IMR-90 (cell line): ENCODE measurements around the gene HYCC1. TPM values are rescaled to one million over a fixed set of nuclear protein-coding genes. Genes with fewer than 3 reads are reported as not detected.

Source experiments
- ATAC-seq: fragments of 200-7000 bp; cut with Tn5 transposase; 2 replicates; pipeline ENCODE4 v1.9.1; 2020; ENCODE audit warnings: low read depth, mild to moderate bottlenecking, moderate library complexity
- BruUV-seq: library from RNA; stranded (reverse); fragments of 400-500 nt; replicated peaks from 2 replicates; lab custom pipeline; 2021; lab: Mats Ljungman, UMichigan
- CTCF ChIA-PET: fragments of 300-600 bp; formaldehyde crosslinking; extraction: SDS; loops from one replicate; lab custom pipeline; 2021; ENCODE audit warnings: antibody characterized with exemption; lab: Yijun Ruan, JAX
- POLR2A ChIA-PET: fragments of 300-600 bp; sonication (Branson Sonifier 250); formaldehyde crosslinking; loops from one replicate; lab custom pipeline; 2022; ENCODE audit warnings: antibody characterized with exemption; ENCODE audit not compliant: unreplicated experiment; lab: Charles Lee
- DNase-seq: peaks from one replicate; pipeline ENCODE4 v3.0.0; 2013
- H2AFZ ChIP-seq: replicated peaks from 2 replicates; pipeline ENCODE3; 2013; ENCODE audit warnings: low read length, mild to moderate bottlenecking; ENCODE audit not compliant: poor library complexity
- H2AK5ac ChIP-seq: 2 replicates; pipeline ENCODE4 v1.6.1; 2013; ENCODE audit warnings: low read depth, low read length, inconsistent platforms
- H2AK9ac ChIP-seq: replicated peaks from 2 replicates; pipeline ENCODE3; 2013; ENCODE audit warnings: mild to moderate bottlenecking, low read depth, low read length, moderate library complexity; ENCODE audit not compliant: poor library complexity
- H2BK120ac ChIP-seq: 2 replicates; pipeline ENCODE4 v1.6.1; 2013; ENCODE audit warnings: low read depth, low read length, inconsistent platforms
- H2BK15ac ChIP-seq: 3 replicates; pipeline ENCODE4 v1.6.1; 2013; ENCODE audit warnings: low read depth, low read length, inconsistent platforms
- H2BK20ac ChIP-seq: 2 replicates; pipeline ENCODE4 v1.6.1; 2013; ENCODE audit warnings: low read depth, mild to moderate bottlenecking, inconsistent platforms, low read length, moderate library complexity
- H2BK5ac ChIP-seq: 2 replicates; pipeline ENCODE4 v1.6.1; 2013; ENCODE audit warnings: mild to moderate bottlenecking, low read depth, low read length, inconsistent platforms; ENCODE audit not compliant: poor library complexity, severe bottlenecking
- H3K14ac ChIP-seq: replicated peaks from 2 replicates; pipeline ENCODE4 v1.6.1; 2013; ENCODE audit warnings: low read depth, low read length, inconsistent platforms
- H3K18ac ChIP-seq: 2 replicates; pipeline ENCODE4 v1.6.1; 2013; ENCODE audit warnings: low read depth, low read length, control low read depth
- H3K23ac ChIP-seq: 2 replicates; pipeline ENCODE4 v1.6.1; 2013; ENCODE audit warnings: low read depth, low read length, inconsistent platforms
- H3K27ac ChIP-seq: 2 replicates; pipeline ENCODE4 v1.5.1; 2013; ENCODE audit warnings: mild to moderate bottlenecking, control low read depth, low read length; ENCODE audit not compliant: insufficient read depth
- H3K27me3 ChIP-seq: 2 replicates; pipeline ENCODE4 v1.6.1; 2013; ENCODE audit warnings: low read length; ENCODE audit not compliant: control insufficient read depth, insufficient read depth
- H3K36me3 ChIP-seq: 2 replicates; pipeline ENCODE4 v1.6.1; 2013; ENCODE audit warnings: low read length, mixed read lengths; ENCODE audit not compliant: control insufficient read depth, insufficient read depth
- H3K4ac ChIP-seq: 2 replicates; pipeline ENCODE4 v1.6.1; 2013; ENCODE audit warnings: low read depth, low read length, inconsistent platforms
- H3K4me1 ChIP-seq: 2 replicates; pipeline ENCODE4 v1.6.1; 2013; ENCODE audit warnings: low read length, mixed read lengths; ENCODE audit not compliant: control insufficient read depth, insufficient read depth
- H3K4me2 ChIP-seq: 2 replicates; pipeline ENCODE4 v1.6.1; 2013; ENCODE audit warnings: low read depth, mild to moderate bottlenecking, control low read depth, low read length, moderate library complexity
- H3K4me3 ChIP-seq: 2 replicates; pipeline ENCODE4 v1.5.1; 2013; ENCODE audit warnings: low read depth, mild to moderate bottlenecking, control low read depth, low read length, moderate library complexity; ENCODE audit not compliant: insufficient read depth
- H3K56ac ChIP-seq: 2 replicates; pipeline ENCODE4 v1.6.1; 2013; ENCODE audit warnings: low read length, inconsistent platforms; ENCODE audit not compliant: insufficient read depth; ENCODE audit errors: extremely low read depth
- H3K79me1 ChIP-seq, 2 experiments: 2 replicates each; pipeline ENCODE4 v1.6.1; 2013; ENCODE audit warnings: low read length in 2 of 2, inconsistent platforms in 1 of 2, low read depth in 1 of 2
- H3K9ac ChIP-seq: 2 replicates; pipeline ENCODE4 v1.6.1; 2013; ENCODE audit warnings: low read depth, low read length, control low read depth
- H3K9me1 ChIP-seq: 2 replicates; pipeline ENCODE4 v1.6.1; 2013; ENCODE audit warnings: low read length, inconsistent platforms; ENCODE audit not compliant: insufficient read depth
- H3K9me3 ChIP-seq: 2 replicates; pipeline ENCODE4 v1.6.1; 2013; ENCODE audit warnings: low read length; ENCODE audit not compliant: control insufficient read depth, insufficient read depth
- H4K20me1 ChIP-seq: 2 replicates; pipeline ENCODE4 v1.6.1; 2013; ENCODE audit warnings: low read length, inconsistent platforms; ENCODE audit not compliant: insufficient read depth
- H4K5ac ChIP-seq: 2 replicates; pipeline ENCODE4 v1.6.1; 2013; ENCODE audit warnings: mild to moderate bottlenecking, low read depth, low read length, control low read depth
- H4K8ac ChIP-seq, 2 experiments: 2 replicates each; pipeline ENCODE4 v1.6.1; 2013; ENCODE audit warnings: low read depth in 2 of 2, low read length in 2 of 2, control low read depth in 1 of 2, inconsistent platforms in 1 of 2
- H4K91ac ChIP-seq: 2 replicates; pipeline ENCODE4 v1.6.1; 2013; ENCODE audit warnings: low read depth, low read length, inconsistent platforms; ENCODE audit not compliant: insufficient read depth
- MAFK ChIP-seq: IDR thresholded peaks from 2 replicates; pipeline ENCODE4 v1.6.1; 2012; ENCODE audit warnings: low read depth, low read length, improper control_type of control experiment
- WGBS, 2 experiments: methylation state at CpG; one replicate each; pipeline versions ENCODE4 v1.1.5 to v1.1.7; 2013; ENCODE audit warnings: missing lambda C conversion rate in 2 of 2; ENCODE audit not compliant: insufficient read length in 1 of 2; ENCODE audit errors: extremely low coverage in 2 of 2; 5-methylcytosine and 5-hydroxymethylcytosine counted together
- dilution Hi-C: fragments of 300-500 bp; cut with HindIII; formaldehyde crosslinking; loops from one replicate; pipeline ENCODE4 v1.14.3; 2018; ENCODE audit warnings: low sequenced_read_pairs; ENCODE audit not compliant: unreplicated experiment
- in situ Hi-C: fragments of 300-500 bp; cut with MboI; formaldehyde crosslinking; loops from 3 replicates; pipeline ENCODE4 v1.14.3; 2019; ENCODE audit warnings: low sequenced_read_pairs, inconsistent platforms, mixed read lengths
- intact Hi-C: fragments of 100-400 bp; cut with micrococcal nuclease; formaldehyde crosslinking; loops from 2 replicates; pipeline ENCODE4 v1.10.0; 2022
- polyA plus RNA-seq, 3 experiments: library from polyadenylated mRNA; depleted of rRNA; stranded (reverse); fragments of >200 nt; gene quantifications; 2 replicates each; pipeline ENCODE4 v1.2.3, GENCODE V29; 2012; ENCODE audit warnings: low replicate concordance in 1 of 3
- total RNA-seq: library from RNA; depleted of rRNA; stranded (reverse); fragments of >200 nt; gene quantifications from 2 replicates; pipeline ENCODE4 v1.2.3, GENCODE V29; 2012
- TF ChIP-seq, protein P1 (sequence below): fragments of 150-350 bp; IDR thresholded peaks from 2 replicates; pipeline ENCODE4 v1.6.1; 2017; ENCODE audit warnings: mild to moderate bottlenecking, antibody characterized with exemption, low read length, low read depth

Gene HYCC1
- total and polyA plus RNA-seq, 2 of the 4 experiments (the other 2 are of a cell fraction): 44.1 to 78.3 TPM

DNA sequence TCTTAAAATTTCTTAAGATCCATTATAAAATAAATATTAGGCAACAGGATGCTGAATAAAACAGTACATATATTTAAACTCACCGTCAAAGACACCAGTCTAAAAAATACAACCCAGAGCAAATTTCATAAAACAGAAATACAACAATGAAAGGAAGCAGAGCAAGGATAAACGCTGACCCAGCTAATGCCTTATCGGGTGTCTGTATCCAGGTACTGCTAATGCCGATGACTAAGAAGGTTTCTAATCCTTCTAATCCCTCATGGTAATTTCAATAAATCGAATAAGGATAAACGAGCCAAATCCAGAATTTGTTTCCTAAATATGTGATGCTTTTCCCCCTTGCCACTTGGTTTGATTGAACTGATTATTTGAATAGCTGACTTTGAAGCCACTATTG is 1.7 kb downstream of the HYCC1 start:
- no peak overlapping the region for H2AFZ ChIP-seq
- peak overlapping the region; percentile 89; the same call in 1 of the 2 replicates for H3K14ac ChIP-seq
- peaks cover 7% of the 10 kb centered on the region; the same call in 1 of the 2 replicates for H3K4me1 ChIP-seq
- peaks cover 22% of the 10 kb centered on the region for H4K20me1 ChIP-seq
- BruUV-seq: no TSS peak
- intact Hi-C loops (loop anchor here (2.0 kb wide), 1 partner anchor 157 kb away; no protein-coding TSS in a partner anchor), in situ Hi-C loops (no loop called here), dilution Hi-C loops (no loop called here)
- H3K4me2 ChIP-seq: peak overlapping the region; percentile 90
- ATAC-seq (no peak), DNase-seq (no peak)
- no peak overlapping the region for H2BK120ac ChIP-seq
- H3K23ac ChIP-seq: peak overlapping the region; percentile 81
- H3K9ac ChIP-seq: peak overlapping the region; percentile 68; the same call in 1 of the 2 replicates
- no peaks in the 10 kb centered on the region for H3K27me3 ChIP-seq
- H2AK9ac ChIP-seq: no peak overlapping the region
- no peak overlapping the region for H3K56ac ChIP-seq
- peak overlapping the region; percentile 66 for H3K4me3 ChIP-seq
- H3K27ac ChIP-seq: no peak overlapping the region
- no peak overlapping the region for H2BK20ac ChIP-seq
- H3K79me1 ChIP-seq: peaks cover 5 to 34% of the 10 kb centered on the region in 2 experiments; a peak in 3 of 4 replicates
- no peaks in the 10 kb centered on the region for H3K36me3 ChIP-seq
- no CpG with 5 or more reads among the region's 6 CpGs for WGBS, 2 experiments
- no peak overlapping the region; the same call in 1 of the 2 replicates for H3K18ac ChIP-seq
- no peak overlapping the region for H2AK5ac ChIP-seq
- no peak overlapping the region for H2BK15ac ChIP-seq
- TF ChIP-seq, protein P1, sequence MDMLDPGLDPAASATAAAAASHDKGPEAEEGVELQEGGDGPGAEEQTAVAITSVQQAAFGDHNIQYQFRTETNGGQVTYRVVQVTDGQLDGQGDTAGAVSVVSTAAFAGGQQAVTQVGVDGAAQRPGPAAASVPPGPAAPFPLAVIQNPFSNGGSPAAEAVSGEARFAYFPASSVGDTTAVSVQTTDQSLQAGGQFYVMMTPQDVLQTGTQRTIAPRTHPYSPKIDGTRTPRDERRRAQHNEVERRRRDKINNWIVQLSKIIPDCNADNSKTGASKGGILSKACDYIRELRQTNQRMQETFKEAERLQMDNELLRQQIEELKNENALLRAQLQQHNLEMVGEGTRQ: no peak
- TF ChIP-seq MAFK: 0 out of 2 replicates have a peak, but pooled peaks have one; percentile 48
- H3K9me3 ChIP-seq: no peaks in the 10 kb centered on the region
- ChIA-PET POLR2A (no interaction called here), CTCF (interaction anchor here (1.3 kb wide), 1 partner anchor 43 kb away, joined by 3 read pairs; no protein-coding TSS in a partner anchor)
- H2BK5ac ChIP-seq: no peak overlapping the region
- H4K8ac ChIP-seq: no peak overlapping the region
- H3K4ac ChIP-seq: no peak overlapping the region
- H4K5ac ChIP-seq: no peak overlapping the region
- H4K91ac ChIP-seq: no peak overlapping the region
- H3K9me1 ChIP-seq: peaks cover 10% of the 10 kb centered on the region
